Measurements from ENCODE around the gene CLCN7. TPM values are rescaled to one million over a fixed set of nuclear protein-coding genes. Genes with fewer than 3 reads are reported as not detected.

Gene CLCN7
- total and polyA plus RNA-seq, 2 of the 13 experiments (the other 11 are each of a cell fraction or from before 2014, with no cell fraction given) = 24.6 to 25.1 TPM

- Histone ChIP-seq H4K20me1 (ENCODE audit: insufficient read depth, low read length) (no peaks in the 10 kb centered on the region), H3K4me3 (replicated peaks in 1 of 3; ENCODE audit: insufficient read depth in 1 of 3, low read depth in 2 of 3, low read length in 3 of 3) (no peak overlapping the region), H3K79me2 (ENCODE audit: insufficient read depth, low read length) (no peaks in the 10 kb centered on the region), H3K9me3 (ENCODE audit: low read length) (no peaks in the 10 kb centered on the region), H3K36me3 (replicated peaks in 1 of 2; ENCODE audit: control insufficient read depth in 1 of 2, insufficient read depth in 2 of 2, low read length in 2 of 2) (peaks cover 5% of the 10 kb centered on the region in 2 experiments; a peak in 2 of 5 replicates), H2AFZ (ENCODE audit: low read length) (no peak overlapping the region), H3K9ac (ENCODE audit: insufficient read depth, low read depth, low read length) (no peak overlapping the region), H3K4me2 (ENCODE audit: low read depth, low read length) (no peak overlapping the region), H3K27ac (ENCODE audit: extremely low read length, insufficient read depth, low read length) (no peak overlapping the region), H3K27me3 (ENCODE audit: control insufficient read depth in 1 of 2, insufficient read depth in 2 of 2, low read length in 2 of 2) (no peaks in the 10 kb centered on the region), H3K4me1 (ENCODE audit: insufficient read depth, low read length) (no peaks in the 10 kb centered on the region)
- 95% methylated on average over 17 of the region's 24 CpGs for WGBS (ENCODE audit: low lambda C conversion rate)
- no peak for FAIRE-seq
- no TSS peak for BruUV-seq (replicated peaks)
- CTCF ChIA-PET (ENCODE audit: low intra/inter-chr PET ratio, low total read pairs) = no interaction called here
- intact Hi-C loops (cut with micrococcal nuclease; ENCODE audit: unreplicated experiment) (no loop called here), in situ Hi-C loops (cut with HindIII; ENCODE audit: extremely low pct_ligation_motif_present, low pct_unique_long_range_greater_than_20kb) (no loop called here)
- POLR2A ChIA-PET = no interaction called here
- ATAC-seq = no peak
- no peak for TF ChIP-seq BRF2 (CRISPR knock-in tag; IDR thresholded peaks at IDR 0.05)
- TF ChIP-seq KDM5B (CRISPR knock-in tag; IDR thresholded peaks at IDR 0.05; ENCODE audit: borderline replicate concordance) = no peak
- TF ChIP-seq, protein P1, sequence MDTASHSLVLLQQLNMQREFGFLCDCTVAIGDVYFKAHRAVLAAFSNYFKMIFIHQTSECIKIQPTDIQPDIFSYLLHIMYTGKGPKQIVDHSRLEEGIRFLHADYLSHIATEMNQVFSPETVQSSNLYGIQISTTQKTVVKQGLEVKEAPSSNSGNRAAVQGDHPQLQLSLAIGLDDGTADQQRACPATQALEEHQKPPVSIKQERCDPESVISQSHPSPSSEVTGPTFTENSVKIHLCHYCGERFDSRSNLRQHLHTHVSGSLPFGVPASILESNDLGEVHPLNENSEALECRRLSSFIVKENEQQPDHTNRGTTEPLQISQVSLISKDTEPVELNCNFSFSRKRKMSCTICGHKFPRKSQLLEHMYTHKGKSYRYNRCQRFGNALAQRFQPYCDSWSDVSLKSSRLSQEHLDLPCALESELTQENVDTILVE (CRISPR knock-in tag; IDR thresholded peaks at IDR 0.05) = no peak
- no peak for TF ChIP-seq RCOR2 (CRISPR knock-in tag; IDR thresholded peaks at IDR 0.05)
- TF ChIP-seq, protein P2, sequence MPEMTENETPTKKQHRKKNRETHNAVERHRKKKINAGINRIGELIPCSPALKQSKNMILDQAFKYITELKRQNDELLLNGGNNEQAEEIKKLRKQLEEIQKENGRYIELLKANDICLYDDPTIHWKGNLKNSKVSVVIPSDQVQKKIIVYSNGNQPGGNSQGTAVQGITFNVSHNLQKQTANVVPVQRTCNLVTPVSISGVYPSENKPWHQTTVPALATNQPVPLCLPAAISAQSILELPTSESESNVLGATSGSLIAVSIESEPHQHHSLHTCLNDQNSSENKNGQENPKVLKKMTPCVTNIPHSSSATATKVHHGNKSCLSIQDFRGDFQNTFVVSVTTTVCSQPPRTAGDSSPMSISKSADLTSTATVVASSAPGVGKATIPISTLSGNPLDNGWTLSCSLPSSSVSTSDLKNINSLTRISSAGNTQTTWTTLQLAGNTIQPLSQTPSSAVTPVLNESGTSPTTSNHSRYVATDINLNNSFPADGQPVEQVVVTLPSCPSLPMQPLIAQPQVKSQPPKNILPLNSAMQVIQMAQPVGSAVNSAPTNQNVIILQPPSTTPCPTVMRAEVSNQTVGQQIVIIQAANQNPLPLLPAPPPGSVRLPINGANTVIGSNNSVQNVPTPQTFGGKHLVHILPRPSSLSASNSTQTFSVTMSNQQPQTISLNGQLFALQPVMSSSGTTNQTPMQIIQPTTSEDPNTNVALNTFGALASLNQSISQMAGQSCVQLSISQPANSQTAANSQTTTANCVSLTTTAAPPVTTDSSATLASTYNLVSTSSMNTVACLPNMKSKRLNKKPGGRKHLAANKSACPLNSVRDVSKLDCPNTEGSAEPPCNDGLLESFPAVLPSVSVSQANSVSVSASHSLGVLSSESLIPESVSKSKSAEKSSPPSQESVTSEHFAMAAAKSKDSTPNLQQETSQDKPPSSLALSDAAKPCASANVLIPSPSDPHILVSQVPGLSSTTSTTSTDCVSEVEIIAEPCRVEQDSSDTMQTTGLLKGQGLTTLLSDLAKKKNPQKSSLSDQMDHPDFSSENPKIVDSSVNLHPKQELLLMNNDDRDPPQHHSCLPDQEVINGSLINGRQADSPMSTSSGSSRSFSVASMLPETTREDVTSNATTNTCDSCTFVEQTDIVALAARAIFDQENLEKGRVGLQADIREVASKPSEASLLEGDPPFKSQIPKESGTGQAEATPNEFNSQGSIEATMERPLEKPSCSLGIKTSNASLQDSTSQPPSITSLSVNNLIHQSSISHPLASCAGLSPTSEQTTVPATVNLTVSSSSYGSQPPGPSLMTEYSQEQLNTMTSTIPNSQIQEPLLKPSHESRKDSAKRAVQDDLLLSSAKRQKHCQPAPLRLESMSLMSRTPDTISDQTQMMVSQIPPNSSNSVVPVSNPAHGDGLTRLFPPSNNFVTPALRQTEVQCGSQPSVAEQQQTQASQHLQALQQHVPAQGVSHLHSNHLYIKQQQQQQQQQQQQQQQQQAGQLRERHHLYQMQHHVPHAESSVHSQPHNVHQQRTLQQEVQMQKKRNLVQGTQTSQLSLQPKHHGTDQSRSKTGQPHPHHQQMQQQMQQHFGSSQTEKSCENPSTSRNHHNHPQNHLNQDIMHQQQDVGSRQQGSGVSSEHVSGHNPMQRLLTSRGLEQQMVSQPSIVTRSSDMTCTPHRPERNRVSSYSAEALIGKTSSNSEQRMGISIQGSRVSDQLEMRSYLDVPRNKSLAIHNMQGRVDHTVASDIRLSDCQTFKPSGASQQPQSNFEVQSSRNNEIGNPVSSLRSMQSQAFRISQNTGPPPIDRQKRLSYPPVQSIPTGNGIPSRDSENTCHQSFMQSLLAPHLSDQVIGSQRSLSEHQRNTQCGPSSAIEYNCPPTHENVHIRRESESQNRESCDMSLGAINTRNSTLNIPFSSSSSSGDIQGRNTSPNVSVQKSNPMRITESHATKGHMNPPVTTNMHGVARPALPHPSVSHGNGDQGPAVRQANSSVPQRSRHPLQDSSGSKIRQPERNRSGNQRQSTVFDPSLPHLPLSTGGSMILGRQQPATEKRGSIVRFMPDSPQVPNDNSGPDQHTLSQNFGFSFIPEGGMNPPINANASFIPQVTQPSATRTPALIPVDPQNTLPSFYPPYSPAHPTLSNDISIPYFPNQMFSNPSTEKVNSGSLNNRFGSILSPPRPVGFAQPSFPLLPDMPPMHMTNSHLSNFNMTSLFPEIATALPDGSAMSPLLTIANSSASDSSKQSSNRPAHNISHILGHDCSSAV (CRISPR knock-in tag; IDR thresholded peaks at IDR 0.05; ENCODE audit: borderline replicate concordance) = no peak
- TF ChIP-seq SP5 (CRISPR knock-in tag; IDR thresholded peaks at IDR 0.05; ENCODE audit: borderline replicate concordance, low read depth) = no peak
- no peak for TF ChIP-seq GABPB1 (CRISPR knock-in tag; IDR thresholded peaks at IDR 0.05)
- TF ChIP-seq ISL2 (CRISPR knock-in tag; IDR thresholded peaks at IDR 0.05) = no peak
- no peak for TF ChIP-seq PHF20 (CRISPR knock-in tag; IDR thresholded peaks at IDR 0.05)
- no peak for TF ChIP-seq NR3C1 (CRISPR knock-in tag; IDR thresholded peaks at IDR 0.05)
- DNase-seq (ENCODE audit: low spot score) = no peak
Observed at GRCh38 chr16:1508494-1509187, 33.8 kb upstream of the CLCN7 start.
